Activated CD4-positive, alpha-beta T cell treated with anti-CD3 and anti-CD28 coated beads for 1 hour (primary cell): ENCODE data around the gene P2RY6.

Source experiments
- DNase-seq: peaks from one replicate; pipeline ENCODE4 v3.0.0-alpha.2; 2020

P2RY6 gene

DNA sequence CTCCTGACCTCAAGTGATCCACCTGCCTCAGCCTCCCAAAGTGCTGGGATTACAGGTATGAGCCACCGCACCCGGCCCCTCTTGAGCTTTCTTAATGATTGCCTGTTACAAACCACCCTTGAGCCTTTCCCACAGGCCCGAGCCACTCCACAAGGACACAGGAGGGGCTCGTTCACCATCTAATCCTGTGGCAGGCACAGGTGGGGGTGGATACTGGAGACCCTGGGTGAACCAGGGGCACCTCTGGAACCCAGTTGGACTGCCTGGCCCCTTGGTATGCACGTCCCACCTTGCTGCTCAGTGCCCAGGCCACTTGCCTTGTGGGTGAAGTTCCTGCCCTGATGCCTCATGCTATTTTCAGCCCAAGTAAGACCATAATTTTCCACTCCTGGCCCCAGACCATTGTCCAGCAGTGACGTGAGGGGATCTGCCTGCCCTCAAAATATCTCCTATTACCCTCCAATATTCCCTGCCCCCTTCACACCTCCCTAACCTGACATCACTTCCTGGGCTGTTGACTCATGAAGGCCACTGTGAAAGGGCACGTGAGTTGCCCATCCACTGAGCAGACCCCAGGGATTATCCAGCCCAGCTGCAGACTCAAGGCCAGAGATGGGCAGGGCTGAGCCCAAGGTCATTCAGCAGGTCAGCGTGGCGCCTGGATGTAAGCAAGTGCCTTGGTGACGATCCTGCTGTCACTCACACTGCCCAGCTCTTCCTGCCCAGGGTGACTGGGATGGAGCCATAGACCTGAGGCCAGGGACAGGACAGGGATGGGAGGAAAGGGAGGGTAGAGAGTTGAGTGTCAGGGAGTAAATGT is 34.5 kb upstream of the P2RY6 start:
- no peak for DNase-seq

DNA sequence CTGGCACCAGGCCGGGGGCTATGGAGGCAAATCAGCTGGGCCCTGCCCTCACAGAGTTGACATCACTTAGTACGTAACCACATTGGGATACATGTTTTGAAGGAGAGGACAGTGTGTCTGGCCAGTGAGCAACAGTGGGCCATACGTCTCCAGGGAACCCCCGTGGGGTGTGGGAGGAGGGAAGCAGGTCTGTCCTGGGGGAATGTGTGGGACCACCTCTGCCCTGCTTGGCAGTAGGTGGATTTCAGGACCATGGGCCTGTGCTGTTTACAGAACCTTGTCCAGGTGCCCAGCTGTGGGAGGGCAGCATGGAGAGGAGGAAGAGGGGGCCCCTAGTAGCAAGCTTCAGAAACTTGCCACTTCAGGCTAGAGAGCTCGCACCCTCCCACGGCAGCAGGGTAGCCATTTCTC is 33.0 kb upstream of the P2RY6 start:
- no peak for DNase-seq

DNA sequence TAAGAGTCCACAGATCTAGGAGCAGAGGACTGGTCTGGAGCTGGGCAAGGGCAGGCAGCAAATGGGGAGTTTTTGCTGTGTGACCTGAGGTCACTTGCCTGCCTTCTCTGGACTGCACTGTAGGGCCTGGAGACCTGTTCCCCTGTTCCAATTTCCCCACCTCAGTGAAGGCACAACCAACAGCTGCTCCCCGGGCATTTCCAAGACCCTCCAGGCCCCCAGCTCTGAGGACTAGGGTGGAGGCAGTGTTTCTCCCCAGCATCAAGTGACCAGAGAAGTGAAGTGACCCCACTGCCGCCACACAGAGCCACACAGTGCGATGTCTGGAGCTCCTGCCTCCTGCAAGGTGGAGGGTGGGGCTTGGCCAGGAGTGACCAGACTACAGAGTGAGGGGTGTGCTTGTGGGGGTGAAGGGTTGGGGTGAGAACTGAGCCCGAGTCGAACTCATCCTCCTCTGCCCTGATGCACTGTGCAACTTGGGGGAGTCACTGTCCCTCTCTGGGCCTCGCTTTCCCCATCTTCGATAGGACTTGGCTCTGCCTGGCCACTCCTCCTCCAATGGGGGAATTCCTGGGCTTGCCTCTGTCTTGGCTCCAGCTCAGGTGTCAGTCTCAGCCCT is 32.5 kb upstream of the P2RY6 start:
- DNase-seq, result no peak

DNA sequence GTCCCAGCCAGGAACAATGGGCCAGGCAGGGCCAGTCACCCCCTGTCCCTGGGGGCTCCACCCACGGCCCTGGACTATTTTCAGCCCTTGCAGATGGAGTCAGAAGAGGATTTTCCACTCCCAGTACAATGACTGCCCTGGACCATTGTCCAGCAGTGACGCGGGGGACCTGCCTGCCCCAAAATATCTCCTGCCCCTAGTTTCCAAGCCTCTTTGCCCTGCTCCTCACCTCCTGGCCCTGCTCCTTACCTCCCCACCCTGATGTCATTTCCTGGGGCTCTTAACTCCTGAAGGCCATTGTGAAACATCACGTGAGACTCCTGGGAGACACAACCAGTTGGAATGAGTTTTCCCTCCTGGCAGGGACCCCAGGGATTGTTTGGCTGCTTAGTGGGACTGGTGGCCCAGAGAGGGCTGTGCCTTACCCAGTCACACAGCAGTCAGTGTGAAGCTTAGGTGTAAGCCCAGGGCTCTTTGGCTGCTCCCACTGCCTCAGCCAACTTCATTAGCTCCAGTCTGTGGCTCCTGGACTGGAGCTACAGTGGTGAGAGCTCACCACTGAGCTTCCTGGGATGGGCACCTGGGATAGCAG is 31.9 kb upstream of the P2RY6 start:
- DNase-seq, result no peak

DNA sequence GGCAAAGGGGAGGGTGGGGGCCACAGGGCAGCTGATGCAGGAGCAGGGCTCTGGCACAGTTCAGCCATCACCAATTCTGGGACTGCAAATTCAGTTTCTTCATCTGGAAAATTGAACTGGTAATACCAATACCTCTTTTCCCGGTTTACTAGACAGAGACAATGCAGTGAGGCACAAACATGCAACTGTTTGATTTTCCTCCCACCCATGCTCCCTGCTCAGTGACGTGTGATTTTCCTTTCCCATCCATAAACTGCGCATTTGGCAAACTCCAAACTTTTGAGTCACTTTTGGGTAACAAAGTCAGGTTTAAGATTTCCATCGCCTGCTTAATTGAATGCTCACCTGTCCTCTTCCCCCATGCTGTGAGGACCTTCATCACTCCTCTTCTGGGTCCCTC is 30.8 kb upstream of the P2RY6 start:
- DNase-seq, result no peak

DNA sequence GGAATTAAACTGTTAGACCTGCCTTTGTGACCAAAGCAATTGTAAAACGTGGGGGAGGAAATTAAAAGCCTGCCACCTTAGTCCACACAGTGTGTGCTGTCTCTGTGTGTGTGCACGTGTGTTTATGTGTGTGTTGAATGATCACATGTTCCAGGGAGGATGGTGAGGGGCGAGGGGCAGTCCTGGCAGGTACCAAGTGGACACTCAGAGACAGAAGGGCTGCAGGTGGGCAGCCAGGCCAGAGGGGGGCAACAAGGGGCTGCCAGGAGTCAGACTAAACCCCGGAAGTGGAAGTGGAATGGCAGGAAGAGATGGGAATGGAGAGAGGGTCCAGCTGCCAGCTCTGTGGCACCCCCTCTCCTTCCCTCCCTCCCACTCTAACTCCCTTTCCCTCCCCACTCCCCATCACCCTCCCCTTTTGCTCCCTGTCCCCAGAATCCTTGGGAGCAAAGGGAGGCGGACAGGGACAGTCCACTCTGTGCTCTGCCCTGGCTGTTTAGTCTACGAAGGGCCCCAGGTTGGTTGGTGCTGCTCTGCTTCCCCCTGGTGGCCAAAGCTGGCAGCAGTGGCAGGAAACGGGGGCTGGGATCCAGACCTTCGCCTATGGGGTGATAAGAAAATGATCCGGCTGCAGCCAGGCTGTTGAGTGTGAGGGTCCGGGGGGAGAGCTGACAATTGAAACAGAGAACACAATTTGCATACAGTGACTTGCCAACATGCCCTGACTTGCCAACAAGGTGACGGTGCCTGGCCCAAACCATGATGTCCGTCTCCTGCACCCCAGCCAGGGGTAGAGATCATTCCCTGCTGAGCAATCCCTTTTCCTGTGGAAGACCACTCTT is 29.7 kb upstream of the P2RY6 start:
- DNase-seq, result peak; percentile 56

DNA sequence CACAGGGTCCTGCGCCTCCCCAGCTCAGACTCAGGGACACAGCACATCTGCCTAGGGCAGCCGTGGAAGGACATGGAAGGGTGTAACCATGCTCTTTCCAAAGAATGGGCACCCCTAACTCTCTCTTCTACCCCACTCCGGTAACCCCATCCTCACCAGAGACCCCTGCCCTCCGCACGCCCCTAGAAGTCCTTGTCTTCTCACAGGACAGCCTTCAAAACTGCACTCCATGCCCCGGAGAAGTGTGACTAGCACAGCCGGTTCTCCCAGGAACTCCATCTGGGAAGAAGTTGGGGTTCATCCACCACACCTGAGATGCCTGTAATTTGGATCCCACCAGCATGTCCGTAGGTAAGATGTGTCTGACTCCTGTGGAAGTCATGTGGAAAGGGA is 29.0 kb upstream of the P2RY6 start:
- no peak for DNase-seq

DNA sequence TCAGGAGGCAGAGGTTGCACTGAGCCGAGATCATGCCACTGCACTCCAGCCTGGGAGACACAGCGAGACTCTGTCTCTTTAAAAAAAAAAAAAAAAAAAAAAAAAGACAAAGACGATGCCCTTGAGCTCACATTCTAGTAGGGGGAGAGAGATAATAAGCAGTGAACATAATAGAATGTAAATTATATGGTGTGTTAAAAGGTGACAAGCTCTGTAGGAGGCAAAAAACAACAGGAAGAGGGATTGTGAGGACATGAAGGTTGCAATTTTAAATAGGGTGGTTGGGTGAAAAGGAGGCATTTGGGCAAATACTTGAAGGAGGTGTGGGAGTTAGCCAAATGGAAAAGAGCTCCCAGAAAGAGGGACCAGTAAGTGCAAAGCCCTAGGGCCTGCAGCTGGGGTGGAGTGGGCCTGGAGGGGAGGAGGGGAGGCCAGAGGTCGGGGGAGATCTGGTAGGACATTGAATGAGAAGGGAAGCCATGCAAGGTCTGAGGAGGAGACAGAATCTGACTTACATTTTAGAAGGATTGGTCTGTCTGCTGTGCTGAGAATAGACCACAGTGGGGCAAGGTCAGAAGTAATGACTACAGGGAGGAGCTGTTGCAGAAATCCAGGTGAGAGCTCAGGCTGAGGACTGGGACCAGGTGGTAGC is 27.4 kb upstream of the P2RY6 start:
- no peak for DNase-seq

DNA sequence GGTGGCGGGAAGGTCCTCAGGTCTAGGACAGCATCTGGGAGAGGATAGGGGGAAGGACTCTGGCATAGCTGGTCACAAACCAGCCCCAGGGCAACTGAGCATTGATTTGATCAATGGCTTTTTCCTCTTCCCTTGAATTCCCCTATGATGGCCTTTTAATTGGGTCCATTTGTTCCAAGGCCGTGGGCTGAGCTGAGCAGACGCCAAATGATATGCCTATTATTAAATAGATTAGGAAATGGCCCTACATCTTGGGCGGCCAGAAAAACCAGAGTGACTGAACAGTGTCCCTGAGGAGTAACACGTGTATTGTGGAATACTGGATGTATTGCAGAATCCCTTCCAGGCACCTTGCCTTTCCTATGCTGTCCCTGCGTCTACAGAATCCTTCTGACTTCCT is 26.7 kb upstream of the P2RY6 start:
- no peak for DNase-seq

DNA sequence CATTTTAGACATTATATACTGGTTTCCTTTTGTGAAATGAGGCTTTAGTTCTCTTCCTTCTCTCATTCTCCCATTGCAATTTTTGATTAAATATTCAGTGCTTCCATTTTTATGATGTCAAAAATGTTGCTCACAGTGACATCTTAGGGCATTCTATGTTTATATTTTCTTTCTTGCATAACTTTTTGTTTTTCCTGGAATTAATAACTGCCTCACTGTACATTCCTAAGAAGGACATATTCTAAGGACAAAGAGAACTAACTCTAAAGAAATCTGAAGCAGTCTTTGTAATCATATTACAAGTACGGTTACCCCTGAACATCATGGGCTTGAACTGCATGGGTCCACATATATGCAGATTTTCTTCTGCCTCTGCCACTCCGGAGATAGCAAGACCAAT is 25.8 kb upstream of the P2RY6 start:
- no peak for DNase-seq

DNA sequence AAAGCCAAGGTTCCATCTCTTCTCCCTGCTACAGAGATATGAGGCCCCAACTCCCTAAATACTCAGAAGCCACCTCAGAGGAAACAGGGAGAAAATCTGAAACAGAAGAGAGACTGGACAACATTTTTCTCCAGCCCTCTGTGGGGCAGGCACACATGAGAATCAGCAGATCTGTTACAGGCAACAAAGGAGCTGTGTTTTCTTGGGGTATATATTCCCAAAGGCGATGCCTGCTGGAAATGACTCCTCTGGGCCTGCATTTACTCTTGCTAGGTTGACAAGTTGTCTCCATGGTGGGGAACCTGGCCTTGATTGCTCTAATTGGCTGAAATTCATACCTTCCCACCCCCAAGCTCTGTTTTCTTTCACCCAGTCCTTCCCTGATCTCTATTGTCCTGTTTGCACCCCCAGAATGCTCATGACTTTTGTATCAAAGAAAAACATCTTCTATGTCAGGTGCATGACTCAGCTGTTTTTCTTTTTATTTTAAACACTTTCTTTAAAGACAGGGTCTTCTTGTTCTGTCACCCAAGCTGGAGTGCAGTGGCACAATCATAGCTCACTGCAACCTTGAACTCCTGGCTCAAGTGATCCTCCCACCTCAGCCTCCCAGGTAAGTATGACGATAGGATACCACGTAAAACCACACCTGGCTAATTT is 23.5 kb upstream of the P2RY6 start:
- DNase-seq, result no peak

DNA sequence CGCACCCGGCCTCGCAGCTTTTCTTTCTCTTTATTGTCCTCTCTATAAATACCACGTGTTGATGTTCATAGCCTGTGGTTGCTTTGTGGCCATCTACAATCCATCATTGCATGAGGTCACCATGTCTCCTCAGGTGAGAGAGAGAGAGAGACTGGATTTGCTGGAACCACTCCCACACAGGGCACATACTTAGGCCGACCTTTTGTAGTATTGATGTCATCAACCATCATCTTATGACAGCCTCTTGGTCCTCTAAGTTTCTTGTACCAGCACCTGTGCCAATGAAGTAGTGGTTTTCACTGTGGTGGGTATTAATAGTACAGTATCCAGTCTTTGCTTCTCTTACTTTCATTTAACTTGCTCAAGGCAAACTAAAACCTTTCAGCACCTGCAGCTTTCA is 22.8 kb upstream of the P2RY6 start:
- no peak for DNase-seq

DNA sequence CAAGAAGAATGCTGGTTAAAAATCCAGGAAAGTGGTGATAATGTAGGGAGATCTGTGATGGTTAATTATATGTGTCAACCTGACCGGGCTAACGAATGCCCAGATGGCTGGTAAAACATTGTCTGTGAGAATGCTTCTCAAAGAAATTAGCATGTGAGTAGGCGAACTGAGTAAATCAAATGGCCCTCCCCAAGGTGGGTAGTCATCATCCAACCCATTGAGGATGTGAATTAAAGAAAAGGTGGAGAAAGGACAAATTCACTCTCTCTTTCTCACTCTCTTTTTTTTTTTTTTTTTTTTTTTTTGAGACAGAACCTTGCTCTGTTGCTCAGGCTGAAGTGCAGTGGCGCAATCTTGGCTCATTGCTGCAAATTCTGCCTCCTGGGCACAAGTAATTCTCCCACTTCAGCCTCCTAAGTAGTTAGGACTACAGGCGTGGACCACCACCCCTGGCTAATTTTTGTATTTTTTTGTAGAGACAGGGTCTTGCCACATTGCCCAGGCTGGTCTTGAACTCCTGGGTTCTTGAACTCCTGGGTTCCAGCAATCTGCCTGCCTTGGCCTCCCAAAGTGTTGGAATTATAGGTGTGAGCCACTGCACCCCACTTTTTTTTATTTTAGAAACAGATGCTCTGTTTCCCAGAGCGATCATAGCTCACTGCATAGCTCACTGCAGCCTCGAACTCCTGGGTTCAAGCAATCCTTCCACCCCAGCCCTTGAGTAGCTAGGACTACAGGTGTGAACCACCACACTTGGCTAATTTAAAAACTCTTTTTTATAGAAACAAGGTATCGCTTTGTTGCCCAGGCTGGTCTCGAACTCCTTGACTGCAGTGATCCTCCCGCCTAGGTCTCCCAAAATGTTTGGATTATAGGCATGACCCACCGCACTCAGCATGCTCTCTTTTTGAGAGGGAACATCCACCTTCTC is 22.0 kb upstream of the P2RY6 start:
- no peak for DNase-seq

DNA sequence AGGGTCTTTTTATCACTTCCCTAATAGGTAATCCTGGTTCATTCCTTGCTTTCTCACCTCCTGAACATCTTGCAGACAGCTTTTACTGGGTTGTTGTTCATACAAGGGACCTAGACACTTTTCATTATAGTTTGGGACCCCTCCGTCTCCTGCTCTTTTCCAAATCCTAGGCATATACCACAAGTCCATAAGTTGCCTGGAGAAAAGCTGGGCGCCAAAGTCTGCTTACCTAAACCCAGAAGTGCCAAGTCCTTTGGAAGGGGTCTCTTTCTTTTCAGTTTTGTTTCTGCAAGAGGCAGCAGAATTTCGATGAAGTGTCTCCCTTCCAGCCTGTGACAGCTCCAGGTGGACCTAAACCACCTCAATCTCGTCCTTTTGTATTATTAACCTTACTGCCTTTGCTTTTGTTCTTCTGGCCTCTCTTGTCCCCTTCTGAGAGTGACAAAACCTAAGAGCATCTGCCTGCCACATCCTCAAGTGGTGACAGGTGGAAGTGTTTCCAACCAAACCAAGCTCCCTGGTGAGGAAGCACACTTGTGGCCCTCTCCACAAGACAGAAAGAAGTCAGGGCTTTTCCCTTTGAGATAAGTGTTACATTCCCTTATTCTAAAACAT is 19.5 kb upstream of the P2RY6 start:
- no peak for DNase-seq

DNA sequence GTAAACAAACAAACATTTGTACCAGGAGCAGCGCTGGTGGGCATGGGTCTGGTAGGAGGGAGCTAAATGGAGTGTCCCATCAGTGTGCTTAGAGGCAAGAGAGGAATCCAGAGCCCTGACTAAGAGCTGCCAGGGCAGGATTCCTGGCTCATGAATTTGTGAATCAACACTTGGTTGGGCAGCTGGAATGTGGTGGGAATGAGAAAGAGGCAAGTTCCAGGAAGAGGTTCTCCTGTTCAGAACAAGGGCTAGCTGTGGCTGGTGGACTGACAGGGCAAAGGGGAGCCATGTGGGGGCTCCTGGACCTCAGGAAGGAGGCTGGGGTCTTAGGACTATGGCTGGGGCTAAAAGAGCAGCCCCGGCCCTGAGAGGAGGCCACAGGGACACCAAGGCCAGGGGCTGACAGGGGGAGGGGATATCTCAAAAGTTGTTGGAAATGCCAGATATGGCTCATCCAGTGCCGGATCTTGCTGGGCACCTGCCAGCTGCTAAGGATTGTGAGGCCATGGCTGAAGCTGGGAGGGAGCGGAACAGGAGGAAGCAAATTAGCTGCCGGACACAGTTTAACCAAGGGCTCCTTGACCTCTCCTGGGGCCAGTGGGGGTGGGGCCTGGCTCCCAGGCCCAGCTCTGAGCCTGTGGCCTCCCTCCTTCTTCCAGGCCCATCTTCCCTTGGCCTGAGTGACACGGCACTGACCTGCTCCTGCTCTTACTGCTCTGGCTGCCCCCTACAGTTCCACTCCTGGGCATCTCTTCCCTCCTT is 14.6 kb upstream of the P2RY6 start:
- no peak for DNase-seq

DNA sequence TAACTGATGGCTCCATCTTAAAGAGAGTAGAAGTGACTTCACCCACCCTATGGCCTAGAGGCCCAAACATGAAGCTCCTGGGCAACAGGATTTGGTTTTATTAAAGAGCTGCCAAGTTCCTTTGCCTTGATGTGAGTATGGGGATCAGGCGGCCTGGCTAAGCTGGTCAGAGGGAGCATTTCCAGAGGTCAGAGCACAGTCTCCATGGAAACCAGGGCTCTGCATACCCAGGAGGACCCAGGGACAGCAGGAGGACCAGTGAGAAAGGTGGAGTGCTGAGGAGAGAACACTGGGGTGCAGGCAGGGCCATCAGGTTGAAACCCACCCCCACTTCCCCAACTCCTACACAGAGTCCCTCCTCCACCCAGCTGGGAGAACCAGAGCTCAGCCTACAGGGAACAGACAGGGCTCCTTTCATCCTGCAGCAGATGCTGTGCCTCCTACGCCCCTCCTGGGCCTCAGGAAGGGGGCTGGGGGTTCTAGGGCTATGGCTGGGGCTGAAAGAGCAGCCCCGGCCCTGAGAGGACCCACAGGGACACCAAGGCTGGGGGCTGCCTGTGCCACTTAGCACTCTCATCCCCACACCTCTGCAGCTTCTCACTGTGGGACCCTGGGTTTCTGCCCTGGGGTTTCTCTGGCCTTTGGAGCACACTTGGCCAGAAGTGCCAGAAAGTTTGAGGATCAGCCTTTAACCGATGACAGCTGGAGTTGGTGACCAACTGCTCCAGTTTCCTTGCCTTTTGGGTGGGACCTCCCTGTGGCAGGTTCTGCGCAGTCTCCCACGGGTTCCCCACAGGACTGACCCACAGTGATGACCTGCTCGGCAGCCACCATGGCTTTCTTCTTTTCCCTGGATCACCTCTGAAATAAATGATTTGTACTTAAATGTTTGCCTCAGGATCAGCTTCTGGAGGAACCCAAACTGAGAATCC is 13.8 kb upstream of the P2RY6 start:
- no peak for DNase-seq

DNA sequence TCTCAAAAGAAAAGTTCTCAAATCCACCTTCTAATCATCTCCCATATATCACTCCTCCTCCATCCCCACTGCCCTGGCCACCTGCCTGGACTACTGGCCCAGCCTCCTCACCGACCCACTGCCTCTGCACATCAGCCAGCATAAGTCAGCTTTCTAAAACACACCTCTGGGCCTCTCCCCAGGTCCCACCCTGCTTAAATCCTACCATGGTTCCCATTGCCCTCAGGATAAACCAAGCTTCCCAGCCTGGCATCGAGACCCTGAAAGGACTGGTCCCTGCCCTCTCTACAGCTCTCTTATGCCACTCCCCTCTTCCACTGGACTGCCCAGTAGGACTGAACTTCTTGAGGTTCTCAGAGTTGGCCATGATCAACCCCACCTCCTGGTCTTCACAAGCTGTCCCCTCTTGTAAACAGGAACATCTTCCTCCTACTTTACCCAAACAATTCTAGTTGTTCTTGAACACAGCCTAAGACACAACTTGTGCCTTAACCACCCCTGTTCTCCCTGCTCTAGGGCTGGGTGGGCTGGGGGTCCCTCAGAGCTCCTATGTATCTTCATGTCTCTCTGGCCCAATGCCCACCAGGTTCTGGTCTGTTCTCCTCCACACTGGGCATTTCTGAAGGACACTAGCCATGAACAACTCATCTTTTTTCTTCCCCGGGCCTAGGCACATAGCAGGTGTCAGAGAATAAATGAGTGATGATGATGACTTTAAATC is 12.6 kb upstream of the P2RY6 start:
- DNase-seq, result no peak

DNA sequence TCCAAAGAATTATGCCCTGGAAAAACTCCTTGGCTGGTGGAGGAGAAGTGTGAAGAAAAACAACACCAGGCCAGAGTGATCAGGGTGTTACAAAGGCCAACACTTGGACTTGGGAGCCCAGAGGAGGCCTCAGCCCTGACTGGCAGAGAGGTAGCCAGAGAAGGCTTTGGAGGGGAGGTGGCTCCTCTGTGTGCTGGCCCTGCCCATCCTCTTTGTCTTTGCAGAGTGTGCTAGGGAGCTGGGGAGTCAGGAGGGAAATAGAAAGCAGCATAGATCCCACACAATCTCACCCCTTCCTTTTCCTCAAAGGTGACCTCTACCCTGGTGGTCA is 12.0 kb upstream of the P2RY6 start:
- no peak for DNase-seq
